ENCODE measurements around the gene EFCC1. TPM values are rescaled to one million over a fixed set of nuclear protein-coding genes. Genes with fewer than 3 reads are reported as not detected.

The EFCC1 gene
- total RNA-seq, 1 experiment from 2014 or later: 1.0 TPM

GRCh38 chr3:129021140-129021551, 20.0 kb downstream of the EFCC1 start:
- H3K36me3 ChIP-seq (ENCODE audit: control insufficient read depth in 1 of 2, insufficient read depth in 2 of 2, low read length in 2 of 2): no peaks in the 10 kb centered on the region
- no peaks in the 10 kb centered on the region for H3K9me3 ChIP-seq (ENCODE audit: control insufficient read depth in 1 of 2, insufficient read depth in 1 of 2, low read depth in 1 of 2, low read length in 2 of 2)
- no peak for DNase-seq (ENCODE audit: low read depth, low spot score)
- H3K79me2 ChIP-seq (ENCODE audit: insufficient read depth, low read length): no peaks in the 10 kb centered on the region
- no peak overlapping the region for H3K9ac ChIP-seq (ENCODE audit: low read length)
- BruUV-seq (replicated peaks): no TSS peak
- ATAC-seq: no peak
- H3K4me3 ChIP-seq (replicated peaks in 1 of 2; ENCODE audit: low read depth in 1 of 2, low read length in 2 of 2): no peak overlapping the region
- ChIA-PET POLR2A (no interaction called here), CTCF (no interaction called here), RAD21 (ENCODE audit: low non-redundant PET in 1 of 2, low total read pairs in 2 of 2, uncharacterized antibody in 2 of 2, unreplicated experiment in 2 of 2) (no interaction called here)
- no peaks in the 10 kb centered on the region for H3K9me2 ChIP-seq (ENCODE audit: insufficient read depth)
- H3K4me2 ChIP-seq (ENCODE audit: low read length): peak overlapping the region; percentile 29
- intact Hi-C loops (cut with micrococcal nuclease): loop anchor here (10.0 kb wide), 1 partner anchor 224 kb away; the partner anchor contains the start of gene COPG1
- no peak overlapping the region for H2AFZ ChIP-seq (ENCODE audit: low read depth, low read length, poor library complexity, severe bottlenecking)
- TF ChIP-seq, protein P1, sequence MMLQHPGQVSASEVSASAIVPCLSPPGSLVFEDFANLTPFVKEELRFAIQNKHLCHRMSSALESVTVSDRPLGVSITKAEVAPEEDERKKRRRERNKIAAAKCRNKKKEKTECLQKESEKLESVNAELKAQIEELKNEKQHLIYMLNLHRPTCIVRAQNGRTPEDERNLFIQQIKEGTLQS (IDR thresholded peaks at IDR 0.05): no peak
- TF ChIP-seq SIN3A (IDR thresholded peaks at IDR 0.05; ENCODE audit: low read depth) (no peak), ELF1 (IDR thresholded peaks at IDR 0.05; ENCODE audit: borderline replicate concordance, low read depth) (no peak), CEBPB (IDR thresholded peaks at IDR 0.05; ENCODE audit: low read depth) (no peak), ZNF274 (IDR thresholded peaks at IDR 0.05; ENCODE audit: low read depth, low read length) (no peak), MAX (IDR thresholded peaks at IDR 0.05) (no peak), ZBTB33 (IDR thresholded peaks at IDR 0.05; ENCODE audit: extremely low read depth, insufficient replicate concordance, low read length) (no peak), POLR2A (IDR thresholded peaks at IDR 0.05; ENCODE audit: borderline replicate concordance, extremely low read depth, insufficient read depth, insufficient read length) (no peak), ZFX (IDR thresholded peaks at IDR 0.05) (no peak), EZH2phosphoT487 (IDR thresholded peaks at IDR 0.05; ENCODE audit: borderline replicate concordance) (no peak), EZH2 (IDR thresholded peaks at IDR 0.05) (no peak), CBX3 (IDR thresholded peaks at IDR 0.05; ENCODE audit: low read depth) (no peak), CTCF (IDR thresholded peaks at IDR 0.05 in 2 of 3, conservative IDR thresholded peaks at IDR 0.05 in 1 of 3; ENCODE audit: borderline replicate concordance in 1 of 3, insufficient read depth in 1 of 3, low read depth in 2 of 3, low read length in 2 of 3) (no peak)
- no peaks in the 10 kb centered on the region for H4K20me1 ChIP-seq (ENCODE audit: insufficient read depth)
- H3K27me3 ChIP-seq (ENCODE audit: insufficient read depth, low read length): no peaks in the 10 kb centered on the region
- H3K4me1 ChIP-seq (ENCODE audit: control insufficient read depth in 1 of 2, insufficient read depth in 2 of 2, low read length in 2 of 2): peaks cover 17 to 27% of the 10 kb centered on the region in 2 experiments
- no peak overlapping the region for H3K27ac ChIP-seq (ENCODE audit: low read depth, low read length)
